HEK293 (cell line): Measurements from ENCODE around the gene PHEX.

Experiments used
- CTCF ChIA-PET: fragments of 350-600 bp; formaldehyde crosslinking; extraction: SDS; loops from one replicate; lab custom pipeline; 2021; ENCODE audit warnings: antibody characterized with exemption; lab: Yijun Ruan, JAX
- POLR2A ChIA-PET: fragments of 300-600 bp; formaldehyde crosslinking; extraction: SDS; loops from one replicate; lab custom pipeline; 2020; ENCODE audit warnings: antibody characterized with exemption, inconsistent platforms; lab: Yijun Ruan, JAX
- H3K27ac ChIP-seq: fragments of 200-500 bp; sonication (Bioruptor generic); 2 replicates; pipeline ENCODE4 v1.5.1; 2014; ENCODE audit warnings: low read depth, low read length, control low read depth, inconsistent platforms; ENCODE audit errors: extremely low read depth
- H3K36me3 ChIP-seq, 2 experiments: fragments of 200-500 bp in 1 of 2; sonication (Bioruptor generic) in 1 of 2; 1 replicate in 1 of 2; 2 replicates in 1 of 2; pipeline ENCODE4 v1.5.1; 2014 to 2017; ENCODE audit warnings: inconsistent platforms in 2 of 2, low read length in 2 of 2; ENCODE audit not compliant: control insufficient read depth in 2 of 2, insufficient read depth in 1 of 2
- H3K4me1 ChIP-seq: fragments of 200-500 bp; sonication (Bioruptor generic); 2 replicates; pipeline ENCODE4 v1.5.1; 2014; ENCODE audit warnings: mild to moderate bottlenecking, low read length, inconsistent platforms; ENCODE audit not compliant: control insufficient read depth, insufficient read depth
- H3K4me3 ChIP-seq: 2 replicates; pipeline ENCODE4 v1.5.1; 2011; ENCODE audit warnings: low read depth, mild to moderate bottlenecking, control low read depth, low read length, moderate library complexity
- H3K9me3 ChIP-seq: fragments of 200-500 bp; sonication (Bioruptor generic); 2 replicates; pipeline ENCODE4 v1.5.1; 2014; ENCODE audit warnings: low read depth, low read length, inconsistent platforms; ENCODE audit not compliant: control insufficient read depth, insufficient read depth
- KLF1 ChIP-seq: fragments of 450-650 bp; formaldehyde crosslinking; IDR thresholded peaks from 2 replicates; pipeline ENCODE4 v1.5.1; 2016; ENCODE audit warnings: missing biosample characterization, missing genetic modification characterization
- PRDM2 ChIP-seq: fragments of 450-650 bp; formaldehyde crosslinking; IDR thresholded peaks from 2 replicates; pipeline ENCODE4 v1.5.1; 2016; ENCODE audit warnings: missing biosample characterization, missing genetic modification characterization, borderline replicate concordance
- WT1 ChIP-seq: fragments of 450-650 bp; formaldehyde crosslinking; IDR thresholded peaks from 2 replicates; pipeline ENCODE4 v1.5.1; 2016; ENCODE audit warnings: missing biosample characterization, missing genetic modification characterization
- ZBTB21 ChIP-seq: fragments of 450-650 bp; formaldehyde crosslinking; IDR thresholded peaks from 2 replicates; pipeline ENCODE4 v1.5.1; 2017; ENCODE audit warnings: missing biosample characterization, missing genetic modification characterization
- ZNF148 ChIP-seq: fragments of 450-650 bp; formaldehyde crosslinking; IDR thresholded peaks from 2 replicates; pipeline ENCODE4 v1.5.0; 2017; ENCODE audit warnings: missing biosample characterization, missing genetic modification characterization, borderline replicate concordance
- ZNF214 ChIP-seq: fragments of 450-650 bp; formaldehyde crosslinking; IDR thresholded peaks from 2 replicates; pipeline ENCODE4 v1.5.1; 2017; ENCODE audit warnings: missing biosample characterization, mild to moderate bottlenecking, missing genetic modification characterization, borderline replicate concordance
- ZNF521 ChIP-seq: fragments of 450-650 bp; formaldehyde crosslinking; IDR thresholded peaks from 2 replicates; pipeline ENCODE4 v1.5.1; 2017; ENCODE audit warnings: missing biosample characterization, mild to moderate bottlenecking, missing genetic modification characterization
- ZNF610 ChIP-seq: fragments of 450-650 bp; formaldehyde crosslinking; IDR thresholded peaks from 2 replicates; pipeline ENCODE4 v1.5.1; 2016; ENCODE audit warnings: missing biosample characterization, missing genetic modification characterization, borderline replicate concordance
- ZNF629 ChIP-seq: fragments of 450-650 bp; formaldehyde crosslinking; IDR thresholded peaks from 2 replicates; pipeline ENCODE4 v1.5.1; 2017; ENCODE audit warnings: missing biosample characterization, missing genetic modification characterization
- ZSCAN16 ChIP-seq: fragments of 450-650 bp; formaldehyde crosslinking; IDR thresholded peaks from 2 replicates; pipeline ENCODE4 v1.5.1; 2016; ENCODE audit warnings: missing biosample characterization, missing genetic modification characterization
- ZSCAN5A ChIP-seq: fragments of 450-650 bp; formaldehyde crosslinking; IDR thresholded peaks from 2 replicates; pipeline ENCODE4 v1.5.1; 2016; ENCODE audit warnings: missing biosample characterization, missing genetic modification characterization
- TF ChIP-seq, protein P1 (sequence below): fragments of 450-650 bp; formaldehyde crosslinking; IDR thresholded peaks from 2 replicates; pipeline ENCODE4 v1.5.1; 2017; ENCODE audit warnings: missing biosample characterization, missing genetic modification characterization

Gene PHEX

DNA sequence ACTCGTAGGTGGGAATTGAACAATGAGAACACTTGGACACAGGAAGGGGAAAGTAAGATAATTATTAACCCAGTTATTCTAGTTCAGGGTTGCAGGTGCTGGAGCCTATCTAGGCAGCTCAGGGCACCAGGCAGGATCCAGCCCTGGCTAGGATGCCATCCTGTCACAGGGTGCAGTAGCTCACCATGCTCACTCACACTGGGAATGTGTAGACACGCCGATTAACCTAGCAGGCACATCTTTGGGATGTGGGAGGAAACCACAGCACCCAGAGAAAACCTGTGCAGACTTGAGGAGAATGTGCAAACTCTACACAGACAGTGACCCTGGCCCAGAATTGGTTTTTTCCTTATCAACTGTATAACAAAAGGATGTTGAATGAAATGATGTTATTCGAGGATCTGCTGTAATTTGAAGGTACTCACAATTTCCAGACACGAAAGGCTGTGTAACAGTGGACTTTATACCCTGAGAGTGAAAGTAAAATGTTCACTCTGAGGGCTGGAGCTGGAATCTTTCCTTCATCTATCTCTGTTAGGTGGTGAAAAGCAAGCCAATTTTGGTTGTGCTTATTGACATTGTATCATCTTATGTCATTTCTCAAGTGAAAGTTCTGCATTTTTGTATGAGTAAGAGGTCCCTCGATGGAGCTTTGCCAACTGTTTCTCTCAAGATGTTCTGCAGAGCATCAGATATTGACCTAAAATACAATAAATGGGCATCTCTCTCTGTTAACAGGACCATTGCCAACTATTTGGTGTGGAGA, 78.8 kb downstream of the PHEX start:
- H3K27ac ChIP-seq = no peak overlapping the region

More for the DNA sequence above, 78.8 kb downstream of the PHEX start:
- no peak overlapping the region for H3K4me3 ChIP-seq
- no peaks in the 10 kb centered on the region for H3K36me3 ChIP-seq
- ChIA-PET CTCF (interaction anchor here (0.8 to 1.4 kb wide), 2 partner anchors 24 to 76 kb away, joined by 4 to 8 read pairs; no protein-coding TSS in a partner anchor), POLR2A (no interaction called here)
- H3K4me1 ChIP-seq = no peaks in the 10 kb centered on the region
- H3K9me3 ChIP-seq = no peaks in the 10 kb centered on the region
- TF ChIP-seq KLF1 (tag by site-specific recombination) (no peak), ZNF610 (tag by site-specific recombination) (no peak), ZNF148 (no peak), ZNF629 (tag by site-specific recombination) (no peak), ZNF521 (tag by site-specific recombination) (no peak), ZSCAN16 (no peak), ZBTB21 (tag by site-specific recombination) (no peak), WT1 (tag by site-specific recombination) (no peak), PRDM2 (no peak), ZSCAN5A (tag by site-specific recombination) (no peak), ZNF214 (tag by site-specific recombination) (no peak)
- TF ChIP-seq, protein P1, sequence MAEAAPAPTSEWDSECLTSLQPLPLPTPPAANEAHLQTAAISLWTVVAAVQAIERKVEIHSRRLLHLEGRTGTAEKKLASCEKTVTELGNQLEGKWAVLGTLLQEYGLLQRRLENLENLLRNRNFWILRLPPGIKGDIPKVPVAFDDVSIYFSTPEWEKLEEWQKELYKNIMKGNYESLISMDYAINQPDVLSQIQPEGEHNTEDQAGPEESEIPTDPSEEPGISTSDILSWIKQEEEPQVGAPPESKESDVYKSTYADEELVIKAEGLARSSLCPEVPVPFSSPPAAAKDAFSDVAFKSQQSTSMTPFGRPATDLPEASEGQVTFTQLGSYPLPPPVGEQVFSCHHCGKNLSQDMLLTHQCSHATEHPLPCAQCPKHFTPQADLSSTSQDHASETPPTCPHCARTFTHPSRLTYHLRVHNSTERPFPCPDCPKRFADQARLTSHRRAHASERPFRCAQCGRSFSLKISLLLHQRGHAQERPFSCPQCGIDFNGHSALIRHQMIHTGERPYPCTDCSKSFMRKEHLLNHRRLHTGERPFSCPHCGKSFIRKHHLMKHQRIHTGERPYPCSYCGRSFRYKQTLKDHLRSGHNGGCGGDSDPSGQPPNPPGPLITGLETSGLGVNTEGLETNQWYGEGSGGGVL (tag by site-specific recombination) = no peak
